ENCODE measurements around the gene UROC1. TPM values are rescaled to one million over a fixed set of nuclear protein-coding genes. Genes with fewer than 3 reads are reported as not detected.

Gene UROC1
- total RNA-seq, 2 donors from 2014 or later, result not detected

GRCh38 chr3:126546549-126547239 lies 29.1 kb upstream of the UROC1 start:
- 62 to 72% methylated on average over 8 of the region's 8 CpGs for WGBS, 2 donors
- DNase-seq, result peak in 1 of 4 donors; percentile 2
- H3K4me1 ChIP-seq, result no peaks in the 10 kb centered on the region
- intact Hi-C loops (cut with DNase I), result no loop called here
- H3K4me3 ChIP-seq, result no peak overlapping the region
- H3K36me3 ChIP-seq (replicated peaks in 1 of 2; ENCODE audit: insufficient read depth in 1 of 2, low read depth in 2 of 2), result no peaks in the 10 kb centered on the region
- TF ChIP-seq POLR2A (IDR thresholded peaks at IDR 0.05), result no peak
- no peak for TF ChIP-seq CTCF (IDR thresholded peaks at IDR 0.05)
- ATAC-seq, result no peak
- no peaks in the 10 kb centered on the region for H3K27me3 ChIP-seq
- H3K9me3 ChIP-seq, result no peaks in the 10 kb centered on the region
- no peak overlapping the region for H3K27ac ChIP-seq

- Histone ChIP-seq H3K4me1 (no peaks in the 10 kb centered on the region), H3K27me3 (no peaks in the 10 kb centered on the region), H3K9me3 (no peaks in the 10 kb centered on the region), H3K4me3 (no peak overlapping the region), H3K27ac (no peak overlapping the region), H3K36me3 (replicated peaks in 1 of 2; ENCODE audit: insufficient read depth in 1 of 2, low read depth in 2 of 2) (no peaks in the 10 kb centered on the region)
- ATAC-seq, result no peak
- DNase-seq, result peak in 1 of 4 donors; percentile 1
- intact Hi-C loops (cut with DNase I), result no loop called here
- 59 to 94% methylated on average over 2 to 6 of the region's 6 CpGs for WGBS, 2 donors
- TF ChIP-seq POLR2A (IDR thresholded peaks at IDR 0.05) (no peak), CTCF (IDR thresholded peaks at IDR 0.05) (no peak)
Observed at GRCh38 chr3:126546013-126546412, 28.4 kb upstream of the UROC1 start.

GRCh38 chr3:126545544-126545943 lies 28.0 kb upstream of the UROC1 start:
- 77 to 85% methylated on average over 5 of the region's 5 CpGs for WGBS, 2 donors

GRCh38 chr3:126544596-126545281 lies 27.2 kb upstream of the UROC1 start:
- Histone ChIP-seq H3K27ac (no peak overlapping the region), H3K4me3 (no peak overlapping the region), H3K36me3 (replicated peaks in 1 of 2; ENCODE audit: insufficient read depth in 1 of 2, low read depth in 2 of 2) (no peaks in the 10 kb centered on the region), H3K9me3 (no peaks in the 10 kb centered on the region), H3K4me1 (no peaks in the 10 kb centered on the region), H3K27me3 (no peaks in the 10 kb centered on the region)
- intact Hi-C loops (cut with DNase I), result no loop called here
- TF ChIP-seq POLR2A (IDR thresholded peaks at IDR 0.05) (no peak), CTCF (IDR thresholded peaks at IDR 0.05) (no peak)
- peak in 2 of 4 donors; percentile 4 to 5 for DNase-seq
- ATAC-seq, result no peak
- WGBS, 2 donors, result 55 to 73% methylated on average over 3 to 7 of the region's 7 CpGs

More at GRCh38 chr3:126545544-126545943, 28.0 kb upstream of the UROC1 start:
- no peak for ATAC-seq
- TF ChIP-seq POLR2A (IDR thresholded peaks at IDR 0.05), result no peak
- no peak for TF ChIP-seq CTCF (IDR thresholded peaks at IDR 0.05)
- H3K36me3 ChIP-seq (replicated peaks in 1 of 2; ENCODE audit: insufficient read depth in 1 of 2, low read depth in 2 of 2), result no peaks in the 10 kb centered on the region
- no peak overlapping the region for H3K4me3 ChIP-seq
- no peak for DNase-seq
- intact Hi-C loops (cut with DNase I), result no loop called here
- H3K27me3 ChIP-seq, result no peaks in the 10 kb centered on the region
- H3K9me3 ChIP-seq, result no peaks in the 10 kb centered on the region
- H3K4me1 ChIP-seq, result no peaks in the 10 kb centered on the region
- H3K27ac ChIP-seq, result no peak overlapping the region

Measured in body of pancreas (tissue), 4 donors.